Fibroblast of villous mesenchyme (primary cell): ENCODE data around the gene PROK1. TPM values are rescaled to one million over a fixed set of nuclear protein-coding genes. Genes with fewer than 3 reads are reported as not detected.

Source experiments
- DNase-seq: peaks from one replicate; pipeline ENCODE4 v3.0.0-alpha.2; 2010; ENCODE audit warnings: low read depth
- H3K4me3 ChIP-seq: 2 replicates; pipeline ENCODE4 v1.5.1; 2011; ENCODE audit warnings: low read depth, mild to moderate bottlenecking, low read length
- total RNA-seq: library from RNA; depleted of rRNA; stranded (reverse); fragments of >200 nt; gene quantifications from 2 replicates; pipeline ENCODE4 v1.2.3, GENCODE V29; 2012
- TF ChIP-seq, protein P1 (sequence below): IDR thresholded peaks from 2 replicates; pipeline ENCODE4 v1.5.1; 2012; ENCODE audit warnings: low read depth, mild to moderate bottlenecking, low read length; ENCODE audit not compliant: insufficient read depth

The PROK1 gene
- total RNA-seq, 1 donor, result not detected

DNA sequence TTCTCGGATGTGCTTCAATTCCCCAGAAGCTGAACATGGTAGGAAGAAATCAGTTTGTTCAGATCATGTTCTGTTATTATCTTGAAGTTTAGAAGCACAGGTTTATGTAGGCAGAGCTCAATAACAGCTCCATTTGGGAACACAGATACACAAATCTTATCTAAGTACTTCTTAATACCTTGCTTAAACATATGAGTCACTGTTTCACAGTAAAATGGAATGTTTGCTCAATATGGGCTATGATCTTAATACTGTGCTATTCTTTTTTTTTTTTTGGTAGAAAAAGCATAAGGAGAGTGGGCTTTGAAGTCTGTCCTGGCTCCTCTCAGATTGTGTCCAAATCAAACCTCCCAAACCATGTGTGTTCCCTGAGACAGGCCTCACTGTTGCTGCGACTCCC lies 13.4 kb downstream of the PROK1 start:
- DNase-seq, result peak; percentile 94
- no peak overlapping the region for H3K4me3 ChIP-seq
- TF ChIP-seq, protein P1, sequence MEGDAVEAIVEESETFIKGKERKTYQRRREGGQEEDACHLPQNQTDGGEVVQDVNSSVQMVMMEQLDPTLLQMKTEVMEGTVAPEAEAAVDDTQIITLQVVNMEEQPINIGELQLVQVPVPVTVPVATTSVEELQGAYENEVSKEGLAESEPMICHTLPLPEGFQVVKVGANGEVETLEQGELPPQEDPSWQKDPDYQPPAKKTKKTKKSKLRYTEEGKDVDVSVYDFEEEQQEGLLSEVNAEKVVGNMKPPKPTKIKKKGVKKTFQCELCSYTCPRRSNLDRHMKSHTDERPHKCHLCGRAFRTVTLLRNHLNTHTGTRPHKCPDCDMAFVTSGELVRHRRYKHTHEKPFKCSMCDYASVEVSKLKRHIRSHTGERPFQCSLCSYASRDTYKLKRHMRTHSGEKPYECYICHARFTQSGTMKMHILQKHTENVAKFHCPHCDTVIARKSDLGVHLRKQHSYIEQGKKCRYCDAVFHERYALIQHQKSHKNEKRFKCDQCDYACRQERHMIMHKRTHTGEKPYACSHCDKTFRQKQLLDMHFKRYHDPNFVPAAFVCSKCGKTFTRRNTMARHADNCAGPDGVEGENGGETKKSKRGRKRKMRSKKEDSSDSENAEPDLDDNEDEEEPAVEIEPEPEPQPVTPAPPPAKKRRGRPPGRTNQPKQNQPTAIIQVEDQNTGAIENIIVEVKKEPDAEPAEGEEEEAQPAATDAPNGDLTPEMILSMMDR, result no peak

DNA sequence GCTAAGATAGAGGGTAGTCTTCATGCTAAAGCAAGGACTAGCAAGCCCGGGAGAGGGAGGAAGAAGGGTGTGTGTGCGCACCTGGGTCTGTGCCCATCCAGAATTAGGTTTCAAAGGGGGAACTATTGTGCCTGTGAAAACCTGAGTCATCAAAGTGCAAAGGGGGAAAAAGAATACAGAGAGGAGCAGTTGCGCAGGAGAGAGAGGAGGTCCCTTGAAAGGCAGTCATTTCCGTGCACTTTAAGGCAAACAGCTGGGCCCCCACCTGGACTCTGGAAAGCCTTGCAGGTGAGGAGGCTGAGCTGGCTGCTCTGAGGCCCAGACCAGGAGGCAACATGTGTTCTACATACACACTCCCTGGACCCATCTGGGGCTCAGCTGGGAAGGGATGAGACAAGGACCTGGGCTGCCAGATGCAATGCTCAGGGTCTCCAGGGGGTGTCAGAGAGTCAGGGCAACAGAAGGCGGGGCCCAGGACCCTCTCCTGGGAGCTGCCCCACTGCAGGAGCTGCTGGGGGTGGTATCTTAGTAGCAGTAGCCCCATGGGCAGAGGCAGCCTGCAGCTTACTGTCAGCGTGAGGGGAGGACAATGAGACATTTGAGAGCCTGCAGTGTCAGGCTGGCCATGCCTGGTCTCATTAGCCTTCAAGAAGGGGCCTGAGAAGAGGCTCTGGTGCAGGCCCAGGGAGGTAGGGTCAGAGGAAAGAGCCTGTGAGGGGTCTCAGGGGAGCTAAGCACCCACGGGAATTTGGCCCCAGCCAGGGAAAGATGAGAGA lies 14.3 kb downstream of the PROK1 start:
- H3K4me3 ChIP-seq, result no peak overlapping the region
- TF ChIP-seq, protein P1, result no peak
- no peak for DNase-seq

DNA sequence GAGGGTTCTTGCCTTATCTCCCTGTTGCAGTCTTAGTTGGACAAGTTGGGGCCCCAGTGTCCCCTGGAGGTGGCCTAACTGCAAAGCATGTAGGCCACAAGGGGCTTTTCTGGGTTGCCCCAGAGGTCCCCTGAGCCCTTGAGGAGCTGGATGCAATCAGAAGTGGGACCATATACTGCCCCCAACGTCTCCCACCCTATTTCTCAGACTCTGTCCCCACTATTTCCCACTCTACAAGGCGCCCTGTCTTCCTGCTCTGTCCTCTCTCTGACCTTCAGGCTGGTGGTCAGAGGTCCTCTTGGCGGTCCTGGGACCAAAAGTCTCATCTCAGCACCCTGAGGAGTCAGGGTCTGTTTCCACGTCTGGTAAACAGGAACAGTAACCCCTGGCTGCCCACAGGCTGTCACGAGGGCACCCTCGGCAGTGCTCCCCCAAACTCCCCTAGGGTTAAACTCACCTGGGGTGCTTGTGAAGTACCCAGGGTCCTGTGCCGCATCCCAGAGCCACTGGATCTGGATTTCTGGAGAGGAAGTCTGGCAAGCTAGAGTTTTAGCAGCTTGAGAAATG lies 14.9 kb downstream of the PROK1 start:
- DNase-seq, result no peak
- H3K4me3 ChIP-seq, result no peak overlapping the region
- TF ChIP-seq, protein P1, result no peak

DNA sequence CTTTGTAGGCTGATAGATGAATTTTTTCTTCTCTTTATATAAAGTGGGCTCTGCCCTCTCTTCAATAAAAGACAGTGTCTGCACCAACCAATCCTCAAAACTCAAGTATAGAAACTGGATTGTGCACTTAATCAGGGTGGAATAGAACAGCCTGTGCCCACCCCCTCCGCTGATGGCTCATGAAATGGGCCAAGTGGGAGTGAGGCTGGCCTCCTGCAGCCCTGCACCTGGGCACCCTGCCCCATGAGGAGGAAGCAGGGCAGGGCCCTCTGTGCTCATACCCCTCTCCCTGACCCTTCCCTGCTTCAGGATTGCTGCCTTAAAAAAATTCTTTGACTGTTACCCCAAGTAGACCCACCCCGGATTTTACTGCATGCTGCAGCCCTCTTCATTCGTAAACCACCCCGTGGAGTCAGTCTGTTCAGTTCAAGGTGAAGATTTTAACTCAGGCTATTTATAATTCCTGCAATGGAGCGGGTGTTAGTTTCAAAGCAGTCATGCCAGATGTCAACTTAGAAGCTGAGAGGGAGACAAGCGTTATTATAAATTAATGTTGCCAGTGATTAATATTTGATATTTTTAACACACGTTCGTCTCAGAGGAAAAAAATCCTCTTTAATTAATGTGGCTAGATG lies 15.8 kb downstream of the PROK1 start:
- TF ChIP-seq, protein P1, result no peak
- H3K4me3 ChIP-seq, result no peak overlapping the region
- no peak for DNase-seq

DNA sequence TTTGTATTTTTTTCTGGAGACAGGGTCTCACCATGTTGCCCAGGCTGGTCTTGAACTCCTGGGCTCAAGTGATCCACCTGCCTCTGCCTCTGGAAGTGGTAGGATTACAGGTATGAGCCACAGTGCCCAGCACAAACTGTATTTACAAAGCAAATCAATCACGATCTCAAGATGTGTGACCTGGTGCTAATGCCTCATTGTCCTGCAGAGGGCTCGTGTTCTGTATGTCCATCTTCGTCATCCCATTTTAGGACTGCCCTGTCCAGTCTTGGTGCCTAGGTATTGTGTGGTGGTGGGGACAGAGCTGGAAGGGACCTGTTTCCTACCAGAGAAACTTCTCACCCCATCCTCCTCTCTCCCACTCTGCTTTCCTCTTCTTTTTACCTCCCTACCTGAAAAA lies 20.2 kb downstream of the PROK1 start:
- TF ChIP-seq, protein P1, result no peak
- no peak for DNase-seq

DNA sequence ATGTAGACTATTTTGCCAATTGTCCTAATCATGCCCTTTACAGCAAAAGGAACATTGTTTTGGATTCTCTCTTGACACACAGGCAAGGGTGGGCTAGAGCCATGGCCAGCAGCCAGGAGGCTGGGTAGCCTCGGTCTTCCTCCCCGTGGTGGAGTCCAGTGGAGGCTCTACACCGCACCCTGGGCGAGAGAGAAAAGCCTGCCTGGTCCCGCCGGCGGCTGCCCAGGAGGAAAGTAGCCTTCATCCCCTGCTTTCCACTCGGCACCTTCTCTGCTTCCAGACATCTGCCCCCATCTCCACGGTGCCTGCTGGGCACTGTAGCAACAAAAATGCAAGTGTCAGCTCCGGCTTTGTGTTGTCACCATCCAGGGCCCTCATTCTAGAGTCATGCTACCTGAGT lies 21.6 kb downstream of the PROK1 start:
- TF ChIP-seq, protein P1, result no peak
- no peak overlapping the region for H3K4me3 ChIP-seq
- DNase-seq, result no peak

More for the DNA sequence above, 20.2 kb downstream of the PROK1 start:
- no peak overlapping the region for H3K4me3 ChIP-seq
